Umbilical cord (tissue), 2 donors: ENCODE data around the gene ZNF516. TPM values are rescaled to one million over a fixed set of nuclear protein-coding genes. Genes with fewer than 3 reads are reported as not detected.

ENCODE experiments used
- DNase-seq: peaks from one replicate; pipeline ENCODE4 v3.0.0-alpha.2; 2015; ENCODE audit warnings: low spot score
- total RNA-seq: library from RNA; depleted of rRNA; stranded (reverse); fragments of >200 nt; gene quantifications from one replicate; pipeline ENCODE4 v1.2.3, GENCODE V29; 2014; ENCODE audit warnings: low replicate concordance; ENCODE audit not compliant: insufficient read depth

The ZNF516 gene
- total RNA-seq, 1 donor from 2014 or later: 29.6 TPM

DNA sequence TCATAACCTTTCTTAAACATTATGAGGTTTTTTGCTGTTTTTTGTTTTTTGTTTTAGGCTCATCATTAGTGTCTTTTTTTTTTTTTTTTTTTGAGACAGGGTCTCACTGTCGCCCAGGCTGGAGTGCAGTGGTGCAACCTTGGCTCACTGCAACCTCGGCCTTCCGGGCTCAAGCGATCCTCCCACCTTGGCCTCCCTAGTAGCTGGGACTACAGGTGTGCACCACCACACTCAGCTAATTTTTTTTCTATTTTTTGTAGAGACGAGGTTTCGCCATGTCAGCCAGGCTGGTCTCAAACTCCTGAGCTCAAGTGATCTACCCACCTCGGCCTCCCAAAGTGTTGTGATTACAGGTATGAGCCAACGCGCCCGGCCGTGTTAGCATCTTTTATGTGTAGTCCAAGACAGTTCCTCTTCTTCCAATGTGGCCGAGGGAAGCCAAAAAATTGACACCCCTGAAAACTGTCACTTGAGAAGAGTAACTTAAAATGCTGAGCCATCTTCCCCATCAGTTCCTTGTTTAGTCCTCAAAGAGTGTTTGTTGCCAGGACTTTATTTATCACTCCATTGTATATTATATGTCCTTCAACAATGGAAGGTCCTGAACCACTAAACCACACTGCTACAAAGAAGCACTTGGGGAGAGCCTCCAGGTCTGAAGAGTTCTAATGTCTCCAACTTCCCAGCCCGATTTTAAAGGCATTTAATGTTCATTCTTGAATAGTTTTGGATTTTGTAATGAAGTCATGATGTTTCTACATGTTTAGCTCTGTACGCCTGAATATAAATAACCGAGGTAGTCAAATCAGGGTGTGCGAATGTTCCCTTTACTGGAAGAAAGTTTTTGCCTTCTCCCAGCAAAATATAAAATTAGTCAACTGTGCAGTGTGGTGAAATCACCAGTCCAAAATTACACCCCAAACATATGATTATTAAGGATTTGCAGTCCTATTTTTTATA is 26.4 kb downstream of the ZNF516 start:
- no peak for DNase-seq

DNA sequence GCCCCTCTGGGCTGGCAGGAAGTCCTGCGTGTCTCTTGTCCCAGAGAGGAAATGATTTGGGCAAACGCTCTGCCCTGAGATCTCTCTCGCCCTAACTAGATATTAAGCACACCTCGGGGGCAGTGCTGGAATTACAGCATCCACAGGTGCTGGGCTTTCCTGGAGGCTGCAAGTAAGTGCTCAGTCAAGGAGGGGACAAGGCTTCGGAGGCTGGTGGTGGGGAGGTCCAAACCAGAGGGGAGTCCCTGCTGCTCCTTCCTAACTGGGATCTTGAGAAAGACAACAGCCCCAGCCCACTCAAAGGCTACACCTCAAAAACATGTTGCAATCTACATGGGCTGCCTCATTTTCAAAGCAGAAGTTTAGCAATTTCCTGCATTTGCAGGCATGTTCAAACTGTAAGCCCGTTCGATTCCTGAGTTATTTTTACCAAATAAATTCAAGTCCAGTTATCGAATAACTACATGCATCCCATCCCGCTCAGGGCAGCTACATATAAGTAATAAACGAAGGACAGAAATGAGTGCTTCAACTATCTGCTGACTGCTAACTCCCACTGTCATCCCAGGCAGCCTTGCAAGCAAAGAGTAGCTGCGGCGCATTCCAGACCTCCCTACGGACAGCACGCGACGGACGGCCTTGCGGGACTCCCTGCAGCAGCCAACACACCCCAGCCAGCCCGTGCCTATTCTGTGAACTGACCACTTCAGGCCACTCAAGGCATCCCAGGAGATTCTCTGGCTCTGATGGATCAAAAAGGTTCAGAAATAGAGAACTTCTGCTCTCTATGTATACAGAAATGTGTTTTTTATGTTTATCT is 27.5 kb downstream of the ZNF516 start:
- DNase-seq: no peak

DNA sequence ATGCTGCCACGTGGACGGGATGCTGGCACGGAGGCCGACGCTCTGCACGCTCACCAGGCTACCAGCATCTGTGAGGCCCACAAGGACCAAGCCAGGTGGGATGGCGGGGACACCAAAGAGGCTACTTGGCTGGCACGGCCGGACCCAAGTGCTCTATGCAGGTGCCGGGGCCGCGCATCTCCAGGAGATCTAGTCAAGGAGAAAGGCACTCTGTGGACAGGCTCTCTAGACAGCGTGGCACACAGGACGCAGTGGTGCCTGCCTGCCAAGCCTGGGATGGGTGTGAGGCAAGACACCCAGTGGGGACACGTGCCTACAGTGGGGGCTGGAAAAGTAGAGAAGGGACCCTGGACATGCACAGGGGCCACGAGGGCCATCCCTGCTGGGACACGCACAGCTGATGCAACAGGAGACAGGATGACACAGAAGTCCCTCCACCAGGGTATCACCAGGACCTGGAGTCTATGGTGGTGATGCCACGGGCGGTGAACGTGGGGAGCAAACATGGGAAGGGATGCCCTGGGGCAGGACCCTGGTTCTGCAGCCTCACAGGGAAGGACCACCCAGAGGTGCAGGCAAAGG is 28.5 kb downstream of the ZNF516 start:
- DNase-seq: no peak

DNA sequence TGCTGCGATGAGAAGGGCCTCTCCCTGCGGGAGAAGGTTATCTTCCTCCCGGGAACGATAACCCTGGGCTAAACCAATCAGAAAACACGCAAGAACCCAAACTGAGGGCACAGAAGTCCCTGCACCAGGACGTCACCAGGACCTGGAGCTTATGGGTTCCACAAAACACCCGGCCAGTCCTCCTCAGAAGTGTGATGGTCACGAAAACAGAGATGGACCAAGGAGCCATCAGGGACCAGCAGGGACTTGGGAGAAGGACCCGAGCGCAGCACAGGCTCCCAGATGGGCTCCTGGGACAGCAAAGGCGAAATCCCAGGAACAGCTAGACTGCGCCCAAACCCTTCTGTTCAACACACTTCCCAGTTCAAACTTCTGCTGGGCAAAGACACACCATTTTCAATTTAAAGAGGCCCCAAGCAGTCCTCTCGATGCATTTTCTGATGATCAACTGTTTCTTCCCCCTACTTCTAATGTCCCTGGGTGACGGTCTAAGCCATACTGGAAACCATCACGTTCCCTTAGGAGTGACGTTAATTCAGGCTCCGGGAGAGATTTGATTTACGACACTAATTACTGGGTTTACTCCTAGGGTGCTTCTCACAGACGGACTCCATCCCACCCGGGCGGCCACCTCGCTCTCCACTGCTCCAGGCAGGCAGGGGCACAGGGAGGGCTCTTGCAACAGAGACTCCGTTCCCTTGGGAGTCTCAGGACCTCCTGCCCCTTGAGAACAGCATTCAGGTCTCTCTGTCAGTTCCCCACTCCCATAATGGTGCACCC is 29.2 kb downstream of the ZNF516 start:
- no peak for DNase-seq

DNA sequence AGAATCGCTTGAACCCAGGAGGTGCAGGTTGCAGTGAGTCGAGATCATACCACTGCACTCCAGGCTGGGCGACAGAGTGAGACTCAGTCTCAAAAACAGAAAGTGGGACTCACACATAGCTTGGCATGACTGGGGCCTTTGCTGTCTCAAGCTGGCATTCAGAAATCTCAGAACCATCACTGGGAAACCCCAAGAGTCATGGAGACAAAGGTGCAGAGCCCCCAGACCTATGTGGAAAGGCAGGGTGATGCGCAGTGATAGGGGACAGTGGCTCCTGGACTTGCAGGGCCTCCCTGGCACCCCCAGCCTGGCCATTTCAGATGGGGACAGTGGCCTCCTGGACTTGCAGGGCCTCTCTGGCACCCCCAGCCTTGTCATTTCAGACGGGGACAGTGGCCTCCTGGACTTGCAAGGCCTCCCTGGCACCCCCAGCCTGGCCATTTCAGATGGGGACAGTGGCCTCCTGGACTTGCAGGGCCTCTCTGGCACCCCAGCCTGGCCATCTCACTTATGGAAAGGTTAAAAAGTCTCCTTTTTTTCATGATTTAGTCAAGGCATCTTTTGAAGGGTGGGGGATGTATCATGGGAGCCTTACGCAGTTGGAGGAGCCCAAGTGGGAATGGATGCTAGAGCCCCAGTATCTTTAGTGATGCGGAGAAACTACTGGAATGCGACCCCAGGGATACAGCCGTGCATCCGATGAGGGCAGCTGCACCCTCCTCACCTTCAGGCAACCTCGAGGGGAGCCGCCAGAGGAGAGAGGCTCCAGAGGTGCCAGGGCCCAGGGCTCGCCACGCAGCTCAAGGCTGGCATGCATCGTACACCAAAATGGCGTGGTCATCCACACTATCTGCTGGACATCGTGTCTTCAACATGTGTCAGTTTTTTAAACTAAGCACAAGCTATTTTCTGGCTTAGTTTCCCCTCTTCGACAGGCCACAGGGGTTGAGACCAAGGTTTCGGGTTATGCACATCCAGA is 30.5 kb downstream of the ZNF516 start:
- DNase-seq: no peak

DNA sequence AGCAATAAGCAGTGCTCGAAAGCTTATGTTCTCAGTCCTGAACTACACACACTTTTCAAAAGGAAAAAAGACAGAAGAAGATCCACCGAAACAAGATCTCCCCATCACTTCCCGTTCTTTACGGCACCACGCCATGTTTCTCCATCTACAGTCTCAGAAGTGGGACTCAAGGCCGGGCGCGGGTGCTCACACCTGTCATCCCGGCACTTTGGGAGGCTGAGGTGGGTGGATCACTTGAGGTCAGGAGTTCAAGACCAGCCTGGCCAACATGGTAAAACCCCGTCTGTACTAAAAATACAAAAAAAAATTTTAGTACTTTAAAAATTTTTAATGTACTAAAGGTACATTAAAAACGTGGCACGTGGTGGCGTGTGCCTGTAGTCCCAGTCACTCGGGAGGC is 31.2 kb downstream of the ZNF516 start:
- DNase-seq: no peak

DNA sequence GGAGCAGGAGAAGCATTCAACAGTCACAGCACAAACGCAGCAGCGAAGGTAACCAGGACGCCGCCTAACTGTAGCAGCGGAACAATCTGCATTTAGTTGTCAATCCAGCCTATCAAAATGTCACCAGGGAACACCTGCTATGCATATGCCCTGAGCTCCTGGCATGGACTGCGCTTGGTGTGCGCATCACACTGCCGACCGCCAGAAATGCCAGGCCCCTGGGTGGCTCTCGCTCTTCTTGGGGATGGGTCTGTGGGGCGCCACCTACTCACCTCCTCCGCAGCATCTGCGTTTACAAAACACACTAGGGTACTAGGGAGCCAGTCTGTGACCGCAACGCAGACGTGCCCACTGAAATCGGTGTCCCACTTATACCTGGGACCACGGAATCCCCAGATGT is 31.7 kb downstream of the ZNF516 start:
- DNase-seq: no peak

DNA sequence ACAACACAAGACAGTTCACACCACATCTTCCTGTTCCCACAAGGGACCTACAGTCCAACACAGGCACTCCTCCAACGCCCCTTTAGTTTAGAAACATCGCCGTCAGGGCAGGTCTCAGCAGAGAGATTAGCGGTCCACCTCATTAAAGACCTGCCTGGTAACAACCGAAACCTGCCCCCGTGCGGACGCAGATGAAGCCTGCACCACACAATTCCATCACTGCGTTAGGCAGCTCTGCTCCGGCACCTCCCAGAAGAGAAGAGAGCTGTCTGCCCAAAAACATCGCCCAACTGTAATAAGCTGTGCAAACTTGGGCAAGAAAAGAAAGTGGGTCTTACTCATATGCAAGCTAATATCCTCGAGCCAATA is 32.7 kb downstream of the ZNF516 start:
- no peak for DNase-seq

DNA sequence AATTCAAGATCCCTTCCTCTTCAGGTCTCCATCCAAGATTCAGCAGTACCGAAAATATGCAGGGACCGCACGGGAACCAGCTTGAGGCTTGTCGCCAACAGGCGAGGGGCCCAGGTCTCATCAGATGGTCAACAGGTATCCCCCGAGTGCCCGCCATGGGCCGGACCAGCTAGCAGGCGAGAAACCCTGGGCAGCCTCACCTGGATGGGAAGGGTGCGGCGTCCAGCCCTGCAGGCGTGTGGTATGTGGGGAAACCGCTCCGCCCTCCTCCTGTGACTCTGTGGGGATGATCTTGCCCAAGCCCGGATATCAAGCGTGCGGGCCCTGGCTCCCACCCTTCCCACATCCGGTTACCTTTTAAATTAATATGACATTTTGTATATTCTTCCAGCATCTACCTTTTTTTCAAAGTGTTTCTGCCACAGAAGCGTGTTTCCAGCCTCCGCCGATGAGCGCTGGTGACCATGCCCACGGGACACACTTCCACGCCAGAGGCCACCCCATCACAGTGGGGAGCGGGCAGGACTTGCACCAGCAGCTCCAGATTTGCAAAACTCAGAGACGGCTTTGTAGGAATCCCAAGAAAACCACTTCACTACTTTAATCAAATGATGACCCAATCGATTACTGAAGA is 33.2 kb downstream of the ZNF516 start:
- no peak for DNase-seq

DNA sequence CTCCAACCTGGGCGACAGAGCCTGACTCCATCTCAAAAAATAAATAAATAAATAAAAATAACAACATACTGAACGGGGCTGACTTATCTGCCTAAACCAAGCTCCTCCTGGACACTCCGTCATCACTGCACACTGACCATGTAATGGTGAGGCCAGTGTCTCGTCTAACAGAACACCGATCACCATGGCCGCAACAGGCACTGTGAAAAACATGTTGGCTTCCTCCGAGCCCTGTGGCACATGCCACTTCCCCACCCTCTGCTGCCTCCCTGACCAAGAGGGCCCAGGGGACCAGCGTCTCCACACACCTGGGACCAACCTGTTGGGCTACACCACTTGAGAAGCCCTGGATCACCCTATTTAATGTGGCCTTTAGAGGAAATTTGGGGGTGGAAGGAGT is 33.9 kb downstream of the ZNF516 start:
- no peak for DNase-seq

DNA sequence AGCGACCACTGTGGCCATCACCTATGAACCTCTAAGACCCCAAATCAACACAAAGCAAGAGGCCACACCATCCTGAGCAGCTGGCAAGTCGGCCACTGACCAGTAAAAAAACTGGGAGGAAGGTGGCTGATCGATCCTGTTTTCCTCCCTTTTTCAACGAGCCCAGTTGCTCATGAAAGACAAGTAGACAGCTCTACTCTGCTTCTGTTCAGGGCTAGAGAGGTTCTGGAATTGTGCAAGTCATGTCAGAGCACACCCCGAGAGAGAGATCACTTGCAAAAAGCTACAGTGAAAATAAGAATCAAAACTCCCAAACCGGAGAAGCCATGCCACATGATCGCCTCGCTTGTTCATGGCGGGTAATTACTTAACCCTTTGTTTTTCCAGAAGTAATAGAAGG is 34.6 kb downstream of the ZNF516 start:
- no peak for DNase-seq

DNA sequence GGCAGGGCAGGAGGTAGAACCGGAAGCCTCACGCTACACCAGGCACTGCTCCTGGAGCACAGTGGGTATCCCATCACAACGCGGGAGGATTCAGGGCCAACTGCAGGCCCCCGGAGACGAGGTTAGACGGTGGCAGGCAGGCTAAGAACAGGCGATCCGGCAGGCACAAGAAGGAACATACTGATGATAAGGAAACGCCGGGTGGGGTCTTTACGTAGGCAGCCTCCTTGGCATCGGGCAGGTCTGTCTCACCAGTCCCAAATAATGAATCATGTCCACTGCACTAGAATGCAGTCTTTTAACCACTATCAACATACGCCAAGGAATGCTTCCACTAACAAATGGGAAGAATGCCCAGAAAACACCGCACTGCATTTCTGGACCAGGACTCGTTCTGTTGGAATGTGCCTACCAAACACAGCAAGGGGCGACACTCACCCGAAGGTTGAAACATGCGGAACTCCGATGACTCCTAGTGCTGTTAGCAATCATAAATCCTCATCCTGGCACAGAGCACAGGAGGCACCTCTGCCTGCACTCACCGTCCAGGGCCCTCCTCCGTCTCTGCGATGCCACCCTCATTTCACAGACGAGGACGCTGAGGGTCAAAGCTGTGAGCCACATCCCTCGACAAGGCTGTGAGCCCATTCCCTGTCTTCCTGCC is 35.2 kb downstream of the ZNF516 start:
- DNase-seq: peak; percentile 86

DNA sequence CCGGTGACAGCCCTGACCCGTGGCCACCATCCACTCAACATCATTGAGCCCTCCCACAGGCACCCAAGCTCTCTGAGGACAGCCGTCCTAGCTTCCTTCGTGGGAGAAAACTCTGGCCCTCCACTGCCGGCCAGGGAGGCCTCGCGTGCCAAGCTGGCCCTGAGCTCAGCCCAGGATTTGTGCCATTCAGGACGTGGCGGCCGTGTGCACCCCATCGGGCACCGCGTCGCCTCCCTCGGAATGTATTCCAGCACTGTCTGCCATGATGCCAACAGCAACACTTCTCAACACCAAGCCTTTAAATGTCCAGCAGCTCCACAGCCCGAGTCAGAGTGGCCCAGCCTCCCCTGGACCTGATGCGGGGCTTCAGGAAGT is 35.7 kb downstream of the ZNF516 start:
- no peak for DNase-seq

DNA sequence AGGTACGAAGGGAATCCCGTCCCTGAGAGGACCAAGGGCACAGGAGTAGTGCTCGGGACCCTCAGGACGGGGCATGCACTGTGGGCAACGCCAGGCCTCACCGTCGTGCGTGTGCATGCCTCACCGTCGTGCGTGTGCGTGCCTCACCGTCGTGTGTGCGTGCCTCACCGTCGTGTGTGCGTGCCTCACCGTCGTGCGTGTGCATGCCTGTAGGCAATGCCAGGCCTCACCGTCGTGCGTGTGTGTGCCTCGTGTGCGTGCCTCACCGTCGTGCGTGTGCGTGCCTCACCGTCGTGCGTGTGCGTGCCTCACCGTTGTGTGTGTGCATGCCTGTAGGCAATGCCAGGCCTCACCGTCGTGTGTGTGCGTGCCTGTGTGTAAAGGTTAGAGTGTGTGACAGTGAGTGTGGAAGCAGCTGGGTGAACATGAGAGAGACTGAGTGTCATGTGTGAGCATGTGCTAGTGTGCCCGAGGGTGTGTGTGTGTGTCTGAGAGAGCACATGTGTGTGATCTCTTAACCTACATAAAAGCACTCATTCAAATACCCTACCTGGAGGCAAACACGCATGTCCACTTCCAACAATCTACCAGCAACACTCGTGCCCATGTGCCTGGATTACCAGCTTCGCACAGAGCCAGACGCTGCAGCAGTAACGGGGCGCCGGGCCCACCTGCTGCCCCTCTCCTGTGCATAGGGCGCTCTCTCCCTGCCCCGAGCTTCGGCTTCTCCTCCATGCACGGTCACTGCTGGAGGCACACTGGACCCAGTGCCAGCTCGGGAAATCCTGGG is 36.3 kb downstream of the ZNF516 start:
- DNase-seq: no peak

DNA sequence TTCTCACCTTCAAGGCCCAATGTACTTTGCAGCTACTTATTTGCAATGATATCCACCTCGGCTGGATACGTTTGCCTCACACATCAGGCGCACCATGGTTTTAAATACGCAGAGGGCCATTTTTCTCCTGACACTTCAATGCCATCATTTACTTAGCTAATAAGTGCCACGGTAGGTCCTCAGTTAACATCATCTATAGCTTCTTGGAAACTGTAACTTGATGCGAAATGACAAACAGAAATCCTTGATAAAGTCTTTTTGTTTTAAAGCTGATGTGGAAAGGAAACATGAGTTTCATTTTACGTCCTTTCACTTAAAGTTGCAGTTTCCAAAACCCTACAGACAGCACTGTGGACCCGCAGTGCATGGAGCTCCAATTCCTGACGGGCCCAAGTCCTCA is 37.1 kb downstream of the ZNF516 start:
- DNase-seq: no peak

DNA sequence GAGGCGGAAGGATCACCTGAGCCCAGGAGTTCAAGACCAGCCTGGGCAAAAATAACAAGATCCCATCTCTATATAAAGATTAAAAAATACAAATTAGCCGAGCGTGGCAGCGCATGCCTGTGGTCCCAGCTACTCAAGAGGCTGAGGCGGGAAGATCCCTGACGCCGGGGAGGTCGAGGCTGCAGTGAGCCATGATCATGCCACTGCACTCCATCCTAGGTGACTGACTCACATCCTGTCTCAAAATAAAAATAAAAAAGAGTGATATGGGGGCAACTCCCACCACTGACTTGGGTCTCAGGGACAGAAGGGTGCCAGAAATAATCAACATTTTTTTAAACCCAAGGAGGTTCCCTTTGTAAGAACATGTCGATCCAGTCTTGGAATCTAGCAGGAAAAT is 37.6 kb downstream of the ZNF516 start:
- DNase-seq: no peak

DNA sequence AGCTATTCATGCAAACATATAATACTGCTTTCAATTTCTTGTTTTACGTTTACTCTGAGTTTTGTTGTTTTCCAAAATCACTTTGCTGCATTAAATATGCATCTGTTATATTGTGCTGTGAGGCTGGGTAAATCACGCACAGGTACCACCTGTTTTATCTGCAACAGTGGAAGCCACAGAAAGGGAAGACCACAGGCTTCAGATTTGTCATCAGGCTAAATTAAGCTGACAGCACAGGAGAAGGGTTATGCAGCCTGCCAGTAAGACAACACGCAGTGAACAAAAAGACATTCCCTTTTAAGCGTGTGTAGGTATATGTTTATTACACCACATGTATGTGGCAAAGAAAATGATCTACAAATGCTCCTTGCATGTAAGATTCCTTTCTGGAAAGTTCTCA is 38.2 kb downstream of the ZNF516 start:
- DNase-seq: no peak

DNA sequence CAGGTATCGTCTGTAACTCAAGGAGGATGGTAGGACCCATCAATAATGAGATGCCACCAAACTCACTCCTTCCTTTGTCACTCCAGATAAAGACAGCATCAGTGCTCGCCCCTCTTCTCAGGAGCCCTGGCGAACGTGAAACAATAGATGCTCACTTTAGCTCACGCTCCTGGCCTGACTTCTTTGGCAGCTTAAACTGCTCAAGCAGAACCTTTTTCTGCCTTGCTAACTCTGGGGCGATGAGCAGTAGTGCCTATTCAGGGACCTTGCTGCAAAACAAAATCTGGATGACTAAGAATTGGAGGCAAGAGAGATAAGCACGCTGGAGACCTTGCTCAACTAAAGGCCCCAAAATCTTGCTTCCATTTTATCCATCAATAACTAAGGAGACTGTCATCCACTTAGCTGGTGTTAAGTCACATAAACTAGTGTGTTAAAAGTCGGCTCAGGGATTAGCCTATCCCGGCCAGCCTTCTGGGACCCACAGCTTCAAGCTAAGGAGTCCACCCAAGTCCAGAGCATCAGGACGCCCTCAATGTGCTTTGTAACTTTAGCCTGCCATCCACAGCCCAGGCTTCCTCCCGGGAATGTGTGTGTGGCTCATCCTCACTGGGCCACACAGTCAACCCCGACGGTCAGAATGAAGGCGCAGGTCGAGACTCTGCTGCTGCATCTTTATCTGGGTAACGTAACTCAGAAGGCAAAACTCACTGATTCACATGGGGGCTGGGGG is 38.9 kb downstream of the ZNF516 start:
- DNase-seq: no peak
